Measurements from ENCODE around the gene NEMF. TPM values are rescaled to one million over a fixed set of nuclear protein-coding genes. Genes with fewer than 3 reads are reported as not detected.

Gene NEMF
- total RNA-seq, 5 donors from 2014 or later (not counting 1 experiment from before 2014, with no cell fraction given), result 73.0 to 106 (median 88.8) TPM

- peaks cover 22 to 44% of the 10 kb centered on the region in 2 experiments for H3K4me1 ChIP-seq (ENCODE audit: control insufficient read depth in 1 of 2, extremely low read depth in 1 of 2, insufficient read depth in 2 of 2, low read length in 2 of 2)
- ATAC-seq (replicated peaks in 1 of 4) (no peak), DNase-seq (peak in 9 of 35 experiments; percentile 15 to 65 (median 30))
- Mint-ChIP-seq H3K27ac (no peak overlapping the region), H3K4me3 (no peak overlapping the region), H3K27me3 (peaks cover 0 to 7% of the 10 kb centered on the region in 2 donors), H3K9me3 (no peaks in the 10 kb centered on the region), H3K36me3 (no peaks in the 10 kb centered on the region), H3K4me1 (peaks cover 11 to 34% (median 20%) of the 10 kb centered on the region in 3 donors)
- ChIA-PET CTCF (interaction anchor here (0.6 to 4.9 kb wide), 28 partner anchors 12 to 449 kb away, joined by 3 to 144 read pairs (median 5); partner anchors contain the start of genes ARF6 (in 1 of the 2), DMAC2L (in 1 of the 2), NEMF (in 1 of the 2) and RPS29 (in 1 of the 2)), POLR2A (interaction anchor here (0.5 to 3.3 kb wide), 24 partner anchors 10 to 270 kb away, joined by 3 to 33 read pairs (median 4); partner anchors contain the start of genes NEMF (in 2 of the 2), VCPKMT (in 2 of the 2), ARF6 (in 1 of the 2) and MGAT2 (in 1 of the 2))
- no peaks in the 10 kb centered on the region for H3K36me3 ChIP-seq (ENCODE audit: control insufficient read depth in 2 of 2, extremely low read depth in 1 of 2, insufficient read depth in 1 of 2, low read length in 1 of 2)
- peak overlapping the region; percentile 97 for H3K27ac ChIP-seq (ENCODE audit: low read length)
- WGBS (ENCODE audit: insufficient coverage), result 11% methylated on average over 4 of the region's 9 CpGs
- no peaks in the 10 kb centered on the region for H3K27me3 ChIP-seq (replicated peaks in 1 of 2; ENCODE audit: control insufficient read depth in 2 of 2, extremely low read depth in 1 of 2, insufficient read depth in 2 of 2, low read length in 1 of 2)
- peak overlapping the region; percentile 73 to 93 for H3K4me3 ChIP-seq (ENCODE audit: control insufficient read depth in 1 of 2, extremely low read depth in 1 of 2, low read length in 1 of 2)
- H3K9me3 ChIP-seq, result no peaks in the 10 kb centered on the region
Measured at GRCh38 chr14:49863487-49864281, 11.1 kb upstream of the NEMF start.

GRCh38 chr14:49862089-49862673 is 9.6 kb upstream of the NEMF start:
- ChIA-PET POLR2A (interaction anchor here (0.6 to 3.3 kb wide), 23 partner anchors 9 to 277 kb away, joined by 3 to 33 read pairs (median 4); partner anchors contain the start of genes MGAT2 (in 2 of the 2), NEMF (in 2 of the 2), RPL36AL (in 2 of the 2) and VCPKMT (in 2 of the 2)), CTCF (interaction anchor here (0.6 to 4.9 kb wide), 39 partner anchors 10 to 450 kb away, joined by 3 to 144 read pairs (median 6); partner anchors contain the start of genes NEMF (in 2 of the 2), ARF6 (in 1 of the 2), DMAC2L (in 1 of the 2) and DNAAF2 (in 1 of the 2))
- Histone ChIP-seq H3K27ac (ENCODE audit: low read length) (peak overlapping the region; percentile 97), H3K36me3 (ENCODE audit: control insufficient read depth in 2 of 2, extremely low read depth in 1 of 2, insufficient read depth in 1 of 2, low read length in 1 of 2) (no peaks in the 10 kb centered on the region), H3K9me3 (no peaks in the 10 kb centered on the region), H3K4me3 (ENCODE audit: control insufficient read depth in 1 of 2, extremely low read depth in 1 of 2, low read length in 1 of 2) (peak overlapping the region; percentile 73 to 93), H3K27me3 (replicated peaks in 1 of 2; ENCODE audit: control insufficient read depth in 2 of 2, extremely low read depth in 1 of 2, insufficient read depth in 2 of 2, low read length in 1 of 2) (no peaks in the 10 kb centered on the region), H3K4me1 (ENCODE audit: control insufficient read depth in 1 of 2, extremely low read depth in 1 of 2, insufficient read depth in 2 of 2, low read length in 2 of 2) (peaks cover 19 to 37% of the 10 kb centered on the region in 2 experiments)
- WGBS (ENCODE audit: insufficient coverage), result 3% methylated on average over 11 of the region's 30 CpGs
- ATAC-seq (replicated peaks in 1 of 4) (peak; percentile 28 to 47 (median 33)), DNase-seq (peak; percentile 70 to 93 (median 82))
- H3K4me1 Mint-ChIP-seq, result peaks cover 0 to 25% (median 14%) of the 10 kb centered on the region in 3 donors
- no peaks in the 10 kb centered on the region for H3K9me3 Mint-ChIP-seq
- no peak overlapping the region for H3K27ac Mint-ChIP-seq
- H3K4me3 Mint-ChIP-seq, result no peak overlapping the region
- no peaks in the 10 kb centered on the region for H3K36me3 Mint-ChIP-seq
- peaks cover 0 to 7% of the 10 kb centered on the region in 2 donors for H3K27me3 Mint-ChIP-seq

- Histone ChIP-seq H3K27ac (ENCODE audit: low read length) (peak overlapping the region; percentile 97), H3K9me3 (no peaks in the 10 kb centered on the region), H3K27me3 (replicated peaks in 1 of 2; ENCODE audit: control insufficient read depth in 2 of 2, extremely low read depth in 1 of 2, insufficient read depth in 2 of 2, low read length in 1 of 2) (no peaks in the 10 kb centered on the region), H3K36me3 (ENCODE audit: control insufficient read depth in 2 of 2, extremely low read depth in 1 of 2, insufficient read depth in 1 of 2, low read length in 1 of 2) (no peaks in the 10 kb centered on the region), H3K4me1 (ENCODE audit: control insufficient read depth in 1 of 2, extremely low read depth in 1 of 2, insufficient read depth in 2 of 2, low read length in 2 of 2) (peaks cover 19 to 32% of the 10 kb centered on the region in 2 experiments), H3K4me3 (ENCODE audit: control insufficient read depth in 1 of 2, extremely low read depth in 1 of 2, low read length in 1 of 2) (peak overlapping the region; percentile 73 to 93)
- POLR2A ChIA-PET, result interaction anchor here (0.6 to 3.3 kb wide), 13 partner anchors 9 to 377 kb away, joined by 3 to 33 read pairs (median 5); partner anchors contain the start of genes NEMF (in 2 of the 2), RPS29 (in 1 of the 2) and VCPKMT (in 1 of the 2)
- no peaks in the 10 kb centered on the region for H3K36me3 Mint-ChIP-seq
- H3K9me3 Mint-ChIP-seq, result no peaks in the 10 kb centered on the region
- 0% methylated on average over 11 of the region's 12 CpGs for WGBS (ENCODE audit: insufficient coverage)
- peaks cover 0 to 7% of the 10 kb centered on the region in 2 donors for H3K27me3 Mint-ChIP-seq
- peaks cover 0 to 25% (median 14%) of the 10 kb centered on the region in 3 donors for H3K4me1 Mint-ChIP-seq
- ATAC-seq (replicated peaks in 1 of 4) (peak; percentile 4 to 12 (median 7)), DNase-seq (peak in 30 of 35 experiments; percentile 38 to 75 (median 57))
- CTCF ChIA-PET, result interaction anchor here (0.6 to 4.9 kb wide), 36 partner anchors 9 to 451 kb away, joined by 3 to 144 read pairs (median 7); partner anchors contain the start of genes NEMF (in 2 of the 2), ARF6 (in 1 of the 2), DMAC2L (in 1 of the 2) and DNAAF2 (in 1 of the 2)
- no peak overlapping the region for H3K4me3 Mint-ChIP-seq
- no peak overlapping the region for H3K27ac Mint-ChIP-seq
Measured at GRCh38 chr14:49861699-49862088, 9.1 kb upstream of the NEMF start.

GRCh38 chr14:49860988-49861698 is 8.6 kb upstream of the NEMF start:
- peaks cover 0 to 7% of the 10 kb centered on the region in 2 donors for H3K27me3 Mint-ChIP-seq
- peak overlapping the region; percentile 97 for H3K27ac ChIP-seq (ENCODE audit: low read length)
- H3K9me3 ChIP-seq, result no peaks in the 10 kb centered on the region
- H3K4me1 Mint-ChIP-seq, result peaks cover 0 to 23% (median 14%) of the 10 kb centered on the region in 3 donors
- ATAC-seq (replicated peaks in 1 of 4) (no peak), DNase-seq (peak in 1 of 35 experiments; percentile 64)
- H3K27ac Mint-ChIP-seq, result no peak overlapping the region
- H3K4me1 ChIP-seq (ENCODE audit: control insufficient read depth in 1 of 2, extremely low read depth in 1 of 2, insufficient read depth in 2 of 2, low read length in 2 of 2), result peaks cover 19 to 32% of the 10 kb centered on the region in 2 experiments
- no peaks in the 10 kb centered on the region for H3K27me3 ChIP-seq (replicated peaks in 1 of 2; ENCODE audit: control insufficient read depth in 2 of 2, extremely low read depth in 1 of 2, insufficient read depth in 2 of 2, low read length in 1 of 2)
- CTCF ChIA-PET, result interaction anchor here (0.6 to 4.9 kb wide), 26 partner anchors 9 to 461 kb away, joined by 3 to 144 read pairs (median 8); partner anchors contain the start of genes NEMF (in 2 of the 2), ARF6 (in 1 of the 2), DNAAF2 (in 1 of the 2) and MGAT2 (in 1 of the 2)
- H3K36me3 ChIP-seq (ENCODE audit: control insufficient read depth in 2 of 2, extremely low read depth in 1 of 2, insufficient read depth in 1 of 2, low read length in 1 of 2), result no peaks in the 10 kb centered on the region
- 0% methylated on average over 2 of the region's 4 CpGs for WGBS (ENCODE audit: insufficient coverage)
- no peaks in the 10 kb centered on the region for H3K9me3 Mint-ChIP-seq
- peak overlapping the region; percentile 73 to 93 for H3K4me3 ChIP-seq (ENCODE audit: control insufficient read depth in 1 of 2, extremely low read depth in 1 of 2, low read length in 1 of 2)
- no peaks in the 10 kb centered on the region for H3K36me3 Mint-ChIP-seq
- POLR2A ChIA-PET, result interaction anchor here (0.6 to 3.3 kb wide), 10 partner anchors 9 to 377 kb away, joined by 3 to 33 read pairs (median 5); partner anchors contain the start of genes NEMF (in 2 of the 2) and VCPKMT (in 1 of the 2)
- H3K4me3 Mint-ChIP-seq, result no peak overlapping the region

- no peak overlapping the region for H3K4me3 ChIP-seq (ENCODE audit: control insufficient read depth in 1 of 2, extremely low read depth in 1 of 2, low read length in 1 of 2)
- H3K27me3 Mint-ChIP-seq, result peaks cover 0 to 7% of the 10 kb centered on the region in 2 donors
- POLR2A ChIA-PET, result interaction anchor here (0.5 to 0.7 kb wide), 5 partner anchors 13 to 294 kb away, joined by 3 to 9 read pairs (median 4); partner anchors contain the start of gene DNAAF2 (in 1 of the 2)
- H3K4me1 Mint-ChIP-seq, result peaks cover 8 to 29% (median 21%) of the 10 kb centered on the region in 3 donors
- no peak overlapping the region for H3K27ac Mint-ChIP-seq
- no peaks in the 10 kb centered on the region for H3K9me3 Mint-ChIP-seq
- no peak overlapping the region for H3K27ac ChIP-seq (ENCODE audit: low read length)
- H3K9me3 ChIP-seq, result no peaks in the 10 kb centered on the region
- H3K4me1 ChIP-seq (ENCODE audit: control insufficient read depth in 1 of 2, extremely low read depth in 1 of 2, insufficient read depth in 2 of 2, low read length in 2 of 2), result peaks cover 4 to 21% of the 10 kb centered on the region in 2 experiments
- no peak overlapping the region for H3K4me3 Mint-ChIP-seq
- 100% methylated on average over 2 of the region's 3 CpGs for WGBS (ENCODE audit: insufficient coverage)
- H3K36me3 Mint-ChIP-seq, result no peaks in the 10 kb centered on the region
- H3K36me3 ChIP-seq (ENCODE audit: control insufficient read depth in 2 of 2, extremely low read depth in 1 of 2, insufficient read depth in 1 of 2, low read length in 1 of 2), result no peaks in the 10 kb centered on the region
- DNase-seq, result no peak
- CTCF ChIA-PET, result interaction anchor here (0.6 to 1.1 kb wide), 7 partner anchors 9 to 462 kb away, joined by 3 to 5 read pairs (median 4); no protein-coding TSS in a partner anchor
- no peaks in the 10 kb centered on the region for H3K27me3 ChIP-seq (replicated peaks in 1 of 2; ENCODE audit: control insufficient read depth in 2 of 2, extremely low read depth in 1 of 2, insufficient read depth in 2 of 2, low read length in 1 of 2)
- ATAC-seq (replicated peaks in 1 of 4), result no peak
Measured at GRCh38 chr14:49858383-49858782, 5.8 kb upstream of the NEMF start.

Data from T-cell (primary cell).